Calu3 (cell line): Measurements from ENCODE around the gene NF1. TPM values are rescaled to one million over a fixed set of nuclear protein-coding genes. Genes with fewer than 3 reads are reported as not detected.
A peak's percentile ranks its signal among the peaks of the same experiment; 100 is the strongest.

Source experiments
- BruUV-seq: library from RNA; stranded (reverse); fragments of 400-500 nt; replicated peaks from 2 replicates; lab custom pipeline; 2021; lab: Mats Ljungman, UMichigan
- CTCF ChIA-PET: fragments of 300-600 bp; sonication (Branson Sonifier 250); formaldehyde crosslinking; loops from one replicate; lab custom pipeline; 2022; ENCODE audit warnings: antibody characterized with exemption; lab: Charles Lee
- DNase-seq: peaks from one replicate; pipeline ENCODE4 v3.0.0; 2022
- H3K27ac Mint-ChIP-seq: one replicate; pipeline ENCODE4 v1.8.0; 2022; ENCODE audit warnings: mixed read lengths; ENCODE audit not compliant: unreplicated experiment
- H3K27me3 Mint-ChIP-seq: one replicate; pipeline ENCODE4 v1.8.0; 2022; ENCODE audit warnings: mixed read lengths; ENCODE audit not compliant: unreplicated experiment
- H3K36me3 Mint-ChIP-seq: one replicate; pipeline ENCODE4 v1.8.0; 2022; ENCODE audit warnings: mild to moderate bottlenecking, moderate library complexity, mixed read lengths; ENCODE audit not compliant: insufficient read depth, unreplicated experiment
- H3K4me1 Mint-ChIP-seq: one replicate; pipeline ENCODE4 v1.8.0; 2022; ENCODE audit warnings: mild to moderate bottlenecking, low read depth, mixed read lengths; ENCODE audit not compliant: unreplicated experiment
- H3K4me3 Mint-ChIP-seq: one replicate; pipeline ENCODE4 v1.8.0; 2022; ENCODE audit warnings: mild to moderate bottlenecking, low read depth, moderate library complexity, mixed read lengths; ENCODE audit not compliant: unreplicated experiment
- H3K9me3 Mint-ChIP-seq: one replicate; pipeline ENCODE4 v1.8.0; 2022; ENCODE audit warnings: low read depth, mixed read lengths; ENCODE audit not compliant: unreplicated experiment
- intact Hi-C: fragments of 100-400 bp; cut with micrococcal nuclease; formaldehyde crosslinking; loops from one replicate; pipeline ENCODE4 v1.10.0; 2022; ENCODE audit not compliant: unreplicated experiment
- total RNA-seq: library from RNA; stranded (reverse); gene quantifications from 2 replicates; pipeline ENCODE4 v1.2.3, GENCODE V29; 2022
- TF ChIP-seq, protein P1 (sequence below): fragments of 200-600 bp; IDR thresholded peaks from one replicate; pipeline ENCODE4 v1.8.0; 2022; ENCODE audit warnings: antibody characterized with exemption; ENCODE audit not compliant: unreplicated experiment

NF1 gene
- total RNA-seq, 1 experiment from 2014 or later: 64.7 TPM

- TF ChIP-seq, protein P1, sequence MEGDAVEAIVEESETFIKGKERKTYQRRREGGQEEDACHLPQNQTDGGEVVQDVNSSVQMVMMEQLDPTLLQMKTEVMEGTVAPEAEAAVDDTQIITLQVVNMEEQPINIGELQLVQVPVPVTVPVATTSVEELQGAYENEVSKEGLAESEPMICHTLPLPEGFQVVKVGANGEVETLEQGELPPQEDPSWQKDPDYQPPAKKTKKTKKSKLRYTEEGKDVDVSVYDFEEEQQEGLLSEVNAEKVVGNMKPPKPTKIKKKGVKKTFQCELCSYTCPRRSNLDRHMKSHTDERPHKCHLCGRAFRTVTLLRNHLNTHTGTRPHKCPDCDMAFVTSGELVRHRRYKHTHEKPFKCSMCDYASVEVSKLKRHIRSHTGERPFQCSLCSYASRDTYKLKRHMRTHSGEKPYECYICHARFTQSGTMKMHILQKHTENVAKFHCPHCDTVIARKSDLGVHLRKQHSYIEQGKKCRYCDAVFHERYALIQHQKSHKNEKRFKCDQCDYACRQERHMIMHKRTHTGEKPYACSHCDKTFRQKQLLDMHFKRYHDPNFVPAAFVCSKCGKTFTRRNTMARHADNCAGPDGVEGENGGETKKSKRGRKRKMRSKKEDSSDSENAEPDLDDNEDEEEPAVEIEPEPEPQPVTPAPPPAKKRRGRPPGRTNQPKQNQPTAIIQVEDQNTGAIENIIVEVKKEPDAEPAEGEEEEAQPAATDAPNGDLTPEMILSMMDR: no peak
- Mint-ChIP-seq H3K27ac (no peak overlapping the region), H3K36me3 (no peaks in the 10 kb centered on the region), H3K9me3 (no peaks in the 10 kb centered on the region), H3K4me3 (no peak overlapping the region), H3K4me1 (no peaks in the 10 kb centered on the region), H3K27me3 (no peaks in the 10 kb centered on the region)
- intact Hi-C loops: no loop called here
- DNase-seq: no peak
- CTCF ChIA-PET: interaction anchor here (0.6 kb wide), 1 partner anchor 631 kb away, joined by 3 read pairs; no protein-coding TSS in a partner anchor
- no TSS peak for BruUV-seq
Measured at GRCh38 chr17:31320791-31321190, 226.0 kb downstream of the NF1 start.

DNA sequence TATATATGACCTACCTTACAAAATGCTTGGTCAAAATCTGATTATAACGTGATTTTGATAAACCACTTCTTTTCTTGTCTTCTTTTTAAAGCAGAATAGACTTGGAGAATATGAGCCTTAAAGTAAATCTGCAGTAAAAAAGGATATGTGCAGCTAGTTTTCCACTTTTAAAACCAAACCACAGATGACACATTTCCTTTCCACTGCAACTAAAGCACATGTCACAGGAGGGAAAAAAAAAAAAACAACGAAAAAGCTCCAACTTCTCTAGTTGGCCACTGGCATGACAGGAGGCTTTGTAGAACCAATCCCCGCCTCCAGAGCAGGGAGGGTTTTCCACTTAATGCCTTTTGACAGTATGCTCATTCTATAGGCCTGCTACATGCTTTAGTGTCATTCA lies 226.7 kb downstream of the NF1 start, which contains the start of gene EVI2A:
Gene EVI2A (minus strand): TSS at position 142 of the 400 bp plus-strand sequence. CDS start 2,609 bp downstream, outside the sequence.
- H3K4me1 Mint-ChIP-seq: no peaks in the 10 kb centered on the region
- no peak within 1 kb of the TSS for H3K4me3 Mint-ChIP-seq
- no peak within 1 kb of the TSS for H3K27ac Mint-ChIP-seq
- H3K36me3 Mint-ChIP-seq: no peaks in the 10 kb centered on the region
- no peaks in the 10 kb centered on the region for H3K27me3 Mint-ChIP-seq
- BruUV-seq: no TSS peak
- DNase-seq: no peak
- H3K9me3 Mint-ChIP-seq: no peaks in the 10 kb centered on the region
- TF ChIP-seq, protein P1: no peak
- CTCF ChIA-PET: interaction anchor here (0.6 kb wide), 1 partner anchor 68 kb away, joined by 4 read pairs; no protein-coding TSS in a partner anchor
- intact Hi-C loops: no loop called here

DNA sequence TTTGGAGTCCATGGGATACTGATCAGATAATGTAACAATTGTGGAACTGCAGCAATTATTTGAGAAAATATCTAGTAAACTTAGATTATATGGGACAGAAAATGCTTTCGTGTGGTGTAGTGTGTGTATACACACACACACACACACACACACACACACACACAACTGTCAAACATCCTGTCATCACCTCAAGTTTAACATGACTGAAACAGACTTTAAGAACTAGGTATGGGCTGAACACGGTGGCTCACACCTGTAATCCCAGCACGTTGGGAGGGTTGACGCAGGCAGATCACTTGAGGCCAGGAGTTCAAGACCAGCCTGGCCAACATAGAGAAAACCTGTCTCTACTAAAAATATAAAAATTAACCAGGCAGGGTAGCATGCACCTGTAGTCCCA lies 227.2 kb downstream of the NF1 start:
- intact Hi-C loops: no loop called here
- TF ChIP-seq, protein P1: no peak
- no peaks in the 10 kb centered on the region for H3K36me3 Mint-ChIP-seq
- no peaks in the 10 kb centered on the region for H3K27me3 Mint-ChIP-seq
- H3K27ac Mint-ChIP-seq: no peak overlapping the region
- CTCF ChIA-PET: interaction anchor here (0.6 to 0.7 kb wide), 3 partner anchors 22 to 192 kb away, joined by 3 to 4 read pairs (median 4); no protein-coding TSS in a partner anchor
- H3K4me1 Mint-ChIP-seq: no peaks in the 10 kb centered on the region
- no peak overlapping the region for H3K4me3 Mint-ChIP-seq
- no peak for DNase-seq
- no TSS peak for BruUV-seq
- no peaks in the 10 kb centered on the region for H3K9me3 Mint-ChIP-seq

DNA sequence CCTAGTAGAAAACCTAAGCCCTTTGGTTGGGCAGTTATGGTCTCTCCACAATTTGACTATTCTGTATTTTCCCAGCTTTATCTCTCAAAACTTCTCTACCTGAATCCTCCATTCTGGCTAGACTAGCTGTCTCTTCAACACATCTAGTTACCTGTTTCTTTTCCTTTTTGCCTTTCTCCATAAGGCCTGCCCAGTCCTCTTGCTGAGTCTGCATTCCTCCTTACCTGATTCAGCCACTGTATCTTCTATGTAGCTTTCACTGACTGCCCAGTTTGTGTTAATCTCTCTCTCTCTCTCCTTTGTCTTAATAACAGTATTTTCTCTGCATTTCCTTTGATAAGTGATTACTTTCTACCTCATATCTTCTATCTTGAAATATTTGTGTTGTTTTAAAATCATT lies 228.8 kb downstream of the NF1 start:
- H3K36me3 Mint-ChIP-seq: no peaks in the 10 kb centered on the region
- CTCF ChIA-PET: no interaction called here
- H3K4me1 Mint-ChIP-seq: no peaks in the 10 kb centered on the region
- BruUV-seq: no TSS peak
- no peaks in the 10 kb centered on the region for H3K9me3 Mint-ChIP-seq
- no peak overlapping the region for H3K4me3 Mint-ChIP-seq
- peak overlapping the region; percentile 9 for H3K27ac Mint-ChIP-seq
- intact Hi-C loops: no loop called here
- TF ChIP-seq, protein P1: no peak
- DNase-seq: no peak
- H3K27me3 Mint-ChIP-seq: no peaks in the 10 kb centered on the region
